ENCODE measurements around the gene HYAL1.
"Not testable (repeated sequence)": the region's sequence is repeated elsewhere in the genome, so short reads cannot be mapped to it uniquely, and the experiment has no call there.

The HYAL1 gene

DNA sequence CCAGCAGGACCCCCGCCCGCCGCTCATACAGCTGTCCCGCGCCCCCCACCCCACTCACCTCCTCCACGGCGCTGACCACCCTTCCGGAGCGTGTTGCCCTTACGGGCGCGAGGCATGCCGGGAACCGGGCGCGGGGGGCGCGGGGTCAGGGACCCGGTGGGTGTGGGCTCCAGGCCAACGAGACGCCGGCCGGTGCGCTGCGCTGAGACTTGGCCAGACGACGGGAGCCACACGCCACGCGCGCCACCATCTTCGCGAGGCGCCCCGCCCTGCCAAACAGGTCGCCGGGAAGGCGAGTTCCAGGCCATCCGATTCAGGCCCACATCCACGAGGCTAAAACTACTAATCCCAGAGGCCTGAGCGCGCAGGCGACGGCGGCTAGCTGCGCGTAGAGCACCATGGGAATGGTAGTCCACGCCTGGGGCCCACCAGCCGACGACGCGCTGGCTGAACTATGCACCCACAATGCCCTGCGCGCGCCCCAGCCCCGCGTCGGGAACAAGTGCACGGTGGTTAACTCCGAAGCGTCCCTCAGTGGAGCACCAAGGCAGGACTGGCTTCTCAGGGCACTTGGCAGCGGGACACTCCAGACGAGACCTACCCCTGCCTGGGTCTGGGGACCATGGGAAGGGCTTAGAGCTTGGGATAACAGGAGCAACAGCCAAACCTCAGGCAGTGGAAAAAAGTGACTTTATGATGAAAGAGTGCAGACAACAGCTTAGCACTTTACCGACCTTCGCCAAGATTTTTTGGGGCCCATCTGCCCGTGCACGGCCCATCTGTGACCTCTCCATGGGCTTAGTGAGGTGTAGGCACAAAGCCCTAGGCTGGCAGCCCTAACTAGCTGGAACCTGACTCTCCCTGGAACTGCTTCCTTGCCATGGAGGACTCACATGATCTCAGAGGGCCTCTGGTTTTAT, 11.0 kb downstream of the HYAL1 start, which contains the start of gene IFRD2:
TSS of gene IFRD2 (minus strand) at position 271 of the 920 bp plus-strand sequence. CDS start at position 116, 155 bp downstream.
- DNase-seq, result peak; percentile 90

DNA sequence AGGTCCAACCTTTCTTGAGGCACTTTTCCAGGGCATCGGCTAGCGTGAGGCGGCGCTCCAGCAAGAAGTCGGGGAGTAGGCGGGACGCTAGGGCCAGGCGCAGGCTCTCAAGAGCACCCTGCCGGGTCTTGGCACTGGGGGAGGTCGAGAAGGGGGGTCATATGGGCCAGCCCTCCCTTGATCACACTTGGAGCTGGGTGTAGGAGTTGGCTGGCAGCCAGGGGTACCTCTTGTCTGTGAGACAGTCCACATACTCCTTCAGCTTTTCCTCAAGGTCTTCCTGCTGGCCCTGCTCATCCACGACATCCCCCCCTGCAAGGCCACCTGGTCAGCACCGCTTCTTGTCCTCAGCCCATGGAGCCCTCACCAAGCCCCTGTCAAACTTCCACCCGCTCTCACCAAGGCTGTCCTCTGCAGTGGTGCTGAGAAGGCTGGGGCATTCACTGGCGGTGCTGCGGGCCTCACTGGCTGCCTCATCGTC, 13.2 kb downstream of the HYAL1 start:
- no peak for DNase-seq

DNA sequence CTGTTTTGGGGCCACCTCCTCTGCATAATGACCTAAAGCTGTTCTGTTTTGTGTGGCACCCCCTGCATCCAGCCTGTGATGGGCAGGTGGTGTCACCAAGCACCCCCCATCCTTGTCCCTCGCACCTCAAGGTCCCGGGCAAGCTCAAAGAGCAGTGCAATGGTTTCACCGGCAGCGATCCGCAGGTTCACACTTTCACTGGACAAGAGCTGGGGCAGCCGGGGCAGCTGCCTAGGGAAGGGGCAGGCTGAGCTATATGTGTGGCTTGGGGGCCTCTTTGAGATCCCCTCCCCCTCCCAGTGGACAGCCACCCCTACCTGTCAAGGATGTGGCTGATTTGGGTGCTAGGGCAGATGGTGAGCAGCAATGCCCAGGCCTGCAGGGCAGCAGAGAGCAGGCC, 14.2 kb downstream of the HYAL1 start:
- no peak for DNase-seq

DNA sequence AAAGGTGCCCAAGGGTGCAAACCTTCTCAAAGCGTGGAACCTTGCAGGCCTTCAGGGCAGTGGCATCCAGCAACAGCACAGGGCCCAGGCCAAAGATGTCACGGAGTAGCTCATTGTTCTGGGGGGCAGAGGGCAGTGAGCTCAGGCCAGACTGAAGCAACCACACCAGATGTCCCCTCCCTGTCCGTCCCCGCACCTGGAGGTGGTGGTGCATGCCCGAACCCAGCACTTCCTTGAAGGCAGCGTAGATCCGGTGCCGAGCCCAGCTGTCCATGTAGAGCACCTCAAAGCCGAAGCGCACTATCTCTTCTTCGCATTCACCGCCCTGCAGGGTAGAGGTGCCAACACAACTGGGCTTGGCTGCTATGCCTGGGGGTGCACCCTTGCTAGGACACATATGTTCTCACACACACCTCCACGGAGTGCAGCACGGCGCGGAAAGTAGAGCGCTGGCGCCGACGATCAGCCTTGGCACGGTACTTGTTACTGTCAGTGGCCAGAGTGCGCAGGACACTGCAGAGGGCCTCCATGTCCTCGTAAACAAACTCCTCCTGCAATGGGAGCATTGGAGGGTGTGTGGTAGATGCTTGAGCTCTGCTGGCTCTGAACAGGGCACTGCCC, 14.9 kb downstream of the HYAL1 start:
- no peak for DNase-seq

DNA sequence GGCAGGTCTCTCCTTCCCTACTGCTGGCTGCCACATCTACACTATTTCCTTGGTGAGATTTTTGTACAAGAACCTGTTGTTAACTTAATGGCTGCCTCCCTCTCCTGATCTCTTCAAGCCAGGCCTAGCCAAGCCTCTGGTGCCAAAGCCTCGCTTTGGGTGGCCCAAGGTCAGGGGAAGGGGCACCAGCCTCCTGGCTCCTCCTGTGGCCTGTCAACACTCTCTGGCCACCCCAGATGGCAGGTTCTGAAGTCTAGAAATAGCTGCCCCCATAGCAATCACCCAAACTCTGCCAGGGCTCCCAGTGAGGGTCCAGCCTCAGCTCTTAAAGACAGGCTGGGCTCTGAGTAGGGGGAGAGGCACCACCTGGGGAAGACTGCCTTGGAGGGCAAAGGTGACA, 16.1 kb downstream of the HYAL1 start:
- no peak for DNase-seq

DNA sequence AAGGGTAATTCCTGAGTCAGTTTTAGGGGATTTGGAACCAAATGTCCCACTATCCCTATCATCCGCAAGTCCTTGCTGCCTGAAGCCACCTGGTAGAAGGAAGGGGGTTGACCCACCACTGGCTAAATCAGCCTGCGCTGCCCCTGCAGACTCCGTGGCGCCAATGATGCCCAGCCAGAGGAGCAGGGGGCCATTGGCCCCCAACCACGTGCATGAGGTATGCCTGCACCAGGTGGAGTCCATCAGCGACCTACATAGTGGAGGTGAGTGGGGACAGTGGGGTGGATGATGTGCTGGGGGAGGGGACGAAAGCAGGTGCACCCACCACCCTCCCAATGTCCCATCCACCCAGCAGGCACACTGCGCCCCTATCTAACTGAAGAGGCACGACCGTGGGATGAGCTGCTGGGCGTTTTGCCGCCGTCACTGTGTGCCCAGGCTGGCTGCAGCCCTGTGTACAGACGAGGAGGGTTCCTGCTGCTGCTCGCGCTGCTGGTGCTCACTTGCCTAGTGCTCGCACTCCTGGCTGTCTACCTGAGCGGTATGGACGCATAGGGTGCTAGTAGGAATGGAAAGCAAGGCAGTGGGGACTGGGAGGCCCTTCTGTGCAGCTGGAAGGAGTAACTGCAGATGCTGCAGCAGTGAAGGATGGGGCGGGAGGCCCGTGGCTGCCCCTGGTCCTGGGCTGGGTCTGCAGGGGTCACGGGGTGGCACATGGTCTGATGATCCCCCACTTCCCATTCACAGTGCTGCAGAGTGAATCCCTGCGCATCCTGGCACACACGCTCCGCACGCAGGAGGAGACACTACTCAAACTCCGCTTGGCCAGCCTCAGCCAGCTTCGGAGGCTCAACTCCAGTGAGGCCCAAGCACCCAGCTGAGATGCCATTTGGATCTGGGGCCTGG, 16.8 kb downstream of the HYAL1 start:
- no peak for DNase-seq

DNA sequence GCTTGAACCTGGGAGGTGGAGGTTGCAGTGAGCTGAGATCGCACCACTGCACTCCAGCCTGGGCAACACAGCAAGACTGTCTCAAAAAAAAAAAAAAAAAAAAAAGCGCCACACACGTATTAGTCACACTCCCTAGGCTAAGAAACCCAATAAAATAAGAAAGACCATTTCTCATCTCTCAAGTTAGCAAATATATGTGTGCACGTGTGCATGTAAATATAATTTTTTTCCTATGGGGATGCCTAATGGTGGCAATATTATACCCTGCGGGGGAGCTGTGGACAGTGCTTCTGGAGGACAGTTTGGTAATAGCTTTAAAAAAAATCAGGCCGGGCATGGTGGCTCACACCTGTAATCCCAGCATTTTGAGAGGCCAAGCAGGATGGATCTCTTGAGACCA, 19.3 kb downstream of the HYAL1 start:
- not testable (repeated sequence) for DNase-seq

DNA sequence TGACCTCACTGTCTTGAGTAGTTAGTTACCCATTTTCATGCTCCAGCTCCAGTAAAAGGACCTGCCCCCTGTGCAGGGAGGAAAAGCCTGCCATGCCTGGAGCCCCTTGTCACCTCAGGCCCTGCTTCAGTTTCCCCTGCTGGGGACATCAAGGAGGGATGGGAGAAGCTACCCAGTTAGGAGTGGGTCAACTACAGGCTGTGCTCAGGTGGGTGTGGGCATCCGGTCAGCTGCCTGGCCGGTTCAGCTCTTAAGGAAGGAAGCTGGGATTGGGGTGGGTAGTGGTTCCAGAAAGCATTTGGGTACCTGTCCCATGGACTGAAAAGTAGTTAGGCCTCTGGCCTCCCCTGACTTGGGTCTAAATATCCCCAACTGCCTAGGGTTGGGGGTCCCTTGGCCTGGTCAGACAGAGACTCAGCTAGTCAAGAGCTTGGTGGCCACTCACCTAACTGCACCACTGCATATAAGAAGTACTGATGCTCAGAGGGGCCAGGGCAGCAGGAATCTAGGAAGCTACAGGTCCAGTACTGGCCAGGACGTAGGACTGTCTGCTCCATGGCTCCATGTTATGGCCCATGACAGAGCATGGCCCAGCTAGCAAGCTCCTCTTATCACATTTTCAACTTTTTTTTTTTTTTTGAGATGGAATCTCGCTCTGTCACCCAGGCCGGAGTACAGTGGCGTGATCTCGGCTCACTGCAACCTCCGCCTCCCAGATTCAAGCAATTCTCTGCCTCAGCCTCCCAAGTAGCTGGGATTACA, 23.9 kb downstream of the HYAL1 start:
- DNase-seq, result no peak

DNA sequence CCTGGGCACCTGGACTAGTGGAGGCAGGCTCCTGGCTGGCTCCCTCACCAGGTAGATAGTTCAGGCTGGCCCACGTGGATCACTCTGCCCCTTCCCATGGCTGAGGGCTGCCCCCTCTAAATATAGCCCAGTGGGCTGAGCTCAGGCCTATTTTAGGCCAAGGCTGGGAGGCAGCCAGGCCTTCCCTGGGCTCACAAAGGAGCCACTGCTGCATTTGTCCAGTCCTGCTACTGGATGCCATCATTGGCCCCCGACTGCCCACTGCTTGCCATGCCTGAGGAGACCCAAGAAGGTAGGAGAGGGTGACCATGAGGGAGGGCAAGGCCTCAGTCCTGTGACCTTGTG, 24.5 kb downstream of the HYAL1 start, which contains the start of gene LSMEM2:
TSS of gene LSMEM2 (plus strand) at position 208 of the 345 bp plus-strand sequence. CDS start at position 235, 27 bp downstream.
- DNase-seq, result no peak

DNA sequence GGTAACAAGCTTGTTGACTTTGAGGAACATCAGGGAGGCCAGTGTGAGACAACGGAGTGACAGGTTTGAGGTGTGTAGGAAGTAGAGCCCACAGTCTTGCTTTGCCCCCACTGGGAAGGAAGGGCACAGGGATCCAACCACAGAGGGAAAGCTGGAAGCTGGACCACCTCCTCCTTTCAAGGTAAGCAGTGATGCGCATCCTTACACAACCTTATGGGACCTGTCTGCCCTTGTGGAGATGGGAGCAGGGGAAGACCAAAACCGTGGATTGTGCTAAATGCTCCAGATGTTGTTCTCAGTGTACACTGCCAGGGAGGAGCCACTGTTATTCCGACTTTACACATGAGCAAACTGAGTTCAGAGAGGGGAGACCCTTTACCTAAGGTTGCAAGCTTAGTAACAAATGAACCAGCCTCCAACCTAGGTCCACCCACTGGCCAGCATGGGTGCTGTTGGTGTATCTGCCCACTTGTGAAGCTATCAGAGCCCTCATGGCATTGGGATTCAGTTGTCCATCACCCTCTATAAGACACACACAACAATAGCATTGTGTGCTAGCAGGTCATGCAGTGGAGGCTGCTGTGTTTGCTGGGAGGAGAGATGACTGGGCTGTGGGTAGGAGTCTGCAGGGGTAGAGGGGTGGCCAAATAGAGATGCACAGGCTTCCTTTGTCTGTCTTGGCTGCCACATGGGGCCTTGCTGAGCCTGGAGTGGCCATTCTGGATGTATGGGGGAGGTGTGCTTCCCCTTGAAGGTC, 25.1 kb downstream of the HYAL1 start:
- no peak for DNase-seq

DNA sequence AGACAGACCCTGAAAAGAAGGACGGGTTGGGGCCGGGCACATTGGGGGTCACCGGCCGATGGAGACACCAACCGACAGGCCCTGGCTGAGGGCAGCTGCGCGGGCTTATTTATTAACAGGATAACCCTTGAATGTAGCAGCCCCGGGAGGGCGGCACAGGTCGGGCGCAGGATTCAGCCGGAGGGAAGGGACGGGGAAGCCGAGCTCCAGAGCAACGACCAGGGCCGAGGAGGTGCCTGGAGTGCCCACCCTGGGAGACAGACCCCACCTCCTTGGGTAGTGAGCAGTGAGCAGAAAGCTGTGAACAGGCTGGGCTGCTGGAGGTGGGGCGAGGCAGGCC, 26.6 kb downstream of the HYAL1 start:
- no peak for DNase-seq

DNA sequence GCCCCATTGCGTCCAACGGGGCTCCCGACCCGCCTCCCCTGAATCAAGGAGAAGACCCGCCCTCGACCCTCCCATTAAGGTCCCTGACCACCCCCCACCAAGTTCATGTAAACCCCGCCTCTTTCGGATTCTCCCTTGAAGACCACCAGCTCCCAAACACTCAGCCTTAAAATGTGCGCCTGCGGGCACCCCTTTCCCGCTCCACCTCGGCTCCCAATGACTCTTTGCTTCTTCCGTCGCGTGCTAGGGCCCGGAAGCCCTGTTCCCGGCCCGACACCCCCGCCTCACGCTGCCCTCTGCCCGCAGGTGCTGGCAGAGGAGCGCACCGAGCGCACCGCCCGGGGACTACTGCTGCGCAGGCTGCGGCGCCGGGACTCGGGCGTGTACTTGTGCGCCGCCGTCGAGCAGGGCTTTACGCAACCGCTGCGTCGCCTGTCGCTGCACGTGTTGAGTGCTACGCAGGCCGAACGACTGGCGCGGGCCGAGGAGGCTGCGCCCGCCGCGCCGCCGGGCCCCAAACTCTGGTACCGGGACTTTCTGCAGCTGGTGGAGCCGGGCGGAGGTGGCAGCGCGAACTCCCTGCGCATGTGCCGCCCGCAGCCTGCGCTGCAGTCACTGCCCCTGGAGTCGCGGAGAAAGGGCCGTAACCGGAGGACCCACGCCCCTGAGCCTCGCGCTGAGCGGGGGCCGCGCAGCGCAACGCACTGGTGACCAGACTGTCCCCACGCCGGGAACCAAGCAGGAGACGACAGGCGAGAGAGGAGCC, 27.2 kb downstream of the HYAL1 start:
- DNase-seq, result no peak

DNA sequence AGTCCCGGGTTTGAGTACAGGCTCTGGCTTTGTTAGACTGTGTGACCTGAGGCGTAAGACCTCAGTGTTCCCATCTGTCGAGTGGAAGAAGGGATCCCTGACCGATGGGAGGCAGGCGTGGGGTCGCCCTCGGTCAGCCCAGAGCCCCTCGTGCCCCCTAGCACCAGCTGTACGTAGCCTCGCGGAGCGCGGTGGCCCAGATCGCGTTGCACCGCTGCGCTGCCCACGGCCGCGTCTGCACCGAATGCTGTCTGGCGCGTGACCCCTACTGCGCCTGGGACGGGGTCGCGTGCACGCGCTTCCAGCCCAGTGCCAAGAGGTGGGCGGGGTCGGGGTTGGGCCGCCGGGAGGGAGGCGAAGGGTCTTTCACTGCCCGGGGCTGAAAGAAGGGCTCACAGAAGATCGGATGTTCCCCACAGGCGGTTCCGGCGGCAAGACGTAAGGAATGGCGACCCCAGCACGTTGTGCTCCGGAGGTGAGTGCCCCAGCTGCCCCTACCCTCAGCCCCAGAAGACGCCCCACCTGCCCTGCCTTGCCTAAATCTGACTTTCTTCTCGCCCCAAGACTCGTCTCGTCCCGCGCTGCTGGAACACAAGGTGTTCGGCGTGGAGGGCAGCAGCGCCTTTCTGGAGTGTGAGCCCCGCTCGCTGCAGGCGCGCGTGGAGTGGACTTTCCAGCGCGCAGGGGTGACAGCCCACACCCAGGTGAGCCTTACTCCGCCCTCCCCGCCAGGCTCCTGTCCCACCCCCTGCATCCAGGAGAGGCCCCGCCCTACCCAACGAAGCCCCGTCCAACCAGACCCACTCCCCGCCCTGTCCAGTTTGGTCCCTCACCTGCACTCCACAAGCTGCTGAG, 28.0 kb downstream of the HYAL1 start:
- DNase-seq, result no peak

DNA sequence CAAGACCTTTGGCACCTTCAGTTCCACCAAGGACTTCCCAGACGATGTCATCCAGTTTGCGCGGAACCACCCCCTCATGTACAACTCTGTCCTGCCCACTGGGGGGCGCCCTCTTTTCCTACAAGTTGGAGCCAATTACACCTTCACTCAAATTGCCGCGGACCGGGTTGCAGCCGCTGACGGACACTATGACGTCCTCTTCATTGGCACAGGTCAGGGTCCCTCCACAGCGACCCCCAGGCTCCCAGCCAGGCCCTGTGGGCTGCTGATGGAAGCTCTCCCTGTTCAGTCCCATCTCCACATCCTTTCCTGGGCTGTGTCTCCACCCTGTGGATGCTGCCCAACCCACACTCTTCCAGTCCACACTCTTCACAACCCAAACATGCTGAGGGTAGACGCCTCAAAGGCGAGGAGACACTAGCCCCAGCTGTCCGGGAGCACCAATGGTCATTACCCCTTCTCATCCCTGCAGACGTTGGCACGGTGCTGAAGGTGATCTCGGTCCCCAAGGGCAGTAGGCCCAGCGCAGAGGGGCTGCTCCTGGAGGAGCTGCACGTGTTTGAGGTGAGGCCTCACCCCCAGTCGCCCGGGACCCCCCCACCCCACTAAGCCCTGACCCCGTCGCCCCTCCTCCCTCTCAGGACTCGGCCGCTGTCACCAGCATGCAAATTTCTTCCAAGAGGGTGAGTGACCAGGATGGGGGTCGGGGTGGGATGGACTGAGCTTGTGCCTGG, 28.8 kb downstream of the HYAL1 start:
- DNase-seq, result peak; percentile 72

DNA sequence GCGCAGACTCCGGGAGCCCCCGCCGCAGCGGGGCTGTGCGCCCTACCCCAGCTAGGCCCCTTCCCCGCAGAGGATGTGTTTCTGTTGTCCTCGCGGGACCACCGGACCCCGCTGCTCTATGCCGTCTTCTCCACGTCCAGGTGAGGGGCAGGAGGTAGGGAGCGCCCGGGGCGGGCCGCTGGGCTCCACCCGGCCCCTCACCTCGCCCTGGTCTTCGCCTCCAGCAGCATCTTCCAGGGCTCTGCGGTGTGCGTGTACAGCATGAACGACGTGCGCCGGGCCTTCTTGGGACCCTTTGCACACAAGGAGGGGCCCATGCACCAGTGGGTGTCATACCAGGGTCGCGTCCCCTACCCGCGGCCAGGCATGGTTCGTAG, 29.7 kb downstream of the HYAL1 start:
- DNase-seq, result no peak

DNA sequence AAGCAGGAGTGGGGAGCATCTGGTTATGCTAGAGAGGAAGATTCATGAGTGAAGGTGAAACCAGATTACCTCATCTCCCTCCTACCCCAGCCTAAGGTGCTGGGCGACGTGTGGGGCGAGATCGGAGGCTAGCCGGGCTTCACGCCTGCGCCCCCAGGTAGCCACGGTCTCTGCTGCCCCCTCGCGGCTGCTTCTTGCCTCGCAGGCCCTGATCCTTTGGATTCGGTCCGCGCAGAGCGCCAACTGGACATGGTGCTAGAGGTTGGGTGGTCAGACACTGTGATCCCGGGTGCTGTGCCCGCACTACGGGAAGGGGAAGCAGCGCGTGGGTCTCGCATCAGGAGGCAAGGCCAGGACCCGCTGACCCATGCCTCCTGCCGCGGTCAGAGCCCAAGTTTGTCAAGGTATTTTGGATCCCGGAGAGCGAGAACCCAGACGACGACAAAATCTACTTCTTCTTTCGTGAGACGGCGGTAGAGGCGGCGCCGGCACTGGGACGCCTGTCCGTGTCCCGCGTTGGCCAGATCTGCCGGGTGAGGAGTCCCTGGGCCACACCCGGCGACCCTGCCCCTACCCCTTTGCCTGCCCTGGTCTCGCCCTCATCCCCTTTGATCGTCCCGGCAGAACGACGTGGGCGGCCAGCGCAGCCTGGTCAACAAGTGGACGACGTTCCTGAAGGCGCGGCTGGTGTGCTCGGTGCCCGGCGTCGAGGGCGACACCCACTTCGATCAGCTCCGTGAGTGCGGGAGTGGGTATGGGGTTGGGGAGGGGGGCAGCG, 30.3 kb downstream of the HYAL1 start:
- peak; percentile 91 for DNase-seq

DNA sequence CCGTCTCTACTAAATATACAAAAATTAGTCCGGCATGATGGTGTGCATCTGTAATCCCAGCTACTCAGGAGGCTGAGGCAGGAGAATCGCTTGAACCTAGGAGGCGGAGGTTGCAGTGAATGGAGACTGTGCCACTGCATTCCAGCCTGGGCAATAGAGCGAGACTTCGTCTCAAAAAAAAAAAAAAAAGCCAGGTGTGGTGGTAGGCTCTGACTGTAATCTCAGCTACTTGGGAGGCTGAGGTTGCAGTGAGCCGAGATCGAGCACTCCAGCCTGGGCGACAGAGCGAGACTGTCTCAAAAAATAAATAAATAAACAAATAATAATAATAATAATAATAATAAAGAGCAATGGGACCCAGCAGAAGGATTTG, 30.9 kb downstream of the HYAL1 start:
- not testable (repeated sequence) for DNase-seq

DNA sequence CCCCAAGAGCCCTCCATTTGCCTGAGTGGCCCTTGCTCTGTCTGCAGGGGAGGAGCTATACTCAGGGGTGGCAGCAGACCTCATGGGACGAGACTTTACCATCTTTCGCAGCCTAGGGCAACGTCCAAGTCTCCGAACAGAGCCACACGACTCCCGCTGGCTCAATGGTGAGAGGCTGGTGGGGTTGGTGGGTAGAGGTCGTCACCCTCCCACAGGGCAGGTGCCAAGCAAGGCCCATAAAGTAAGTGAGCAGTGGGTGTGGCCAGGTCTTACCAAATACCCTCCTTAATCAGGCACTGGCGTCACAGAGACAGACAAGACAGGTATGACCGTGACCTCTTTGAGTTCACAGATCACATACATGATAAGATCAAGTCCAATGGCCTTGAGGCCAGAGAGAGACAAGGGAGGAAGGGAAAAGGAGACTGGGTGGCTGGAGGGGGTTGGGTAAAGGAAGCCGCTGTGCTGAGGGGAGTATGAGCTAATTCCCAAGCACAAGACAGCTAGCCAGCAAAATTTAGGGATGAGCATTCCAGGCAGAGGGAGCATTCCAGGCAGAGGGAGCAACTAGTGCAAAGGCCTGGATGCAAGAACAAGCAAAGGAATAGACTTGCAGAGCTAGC, 31.9 kb downstream of the HYAL1 start:
- no peak for DNase-seq

All from T-helper 9 cell (primary cell).